ENCODE measurements around the gene ADGRB2.

The ADGRB2 gene

GRCh38 chr1:31762323-31762722, 1.8 kb downstream of the ADGRB2 start:
- DNase-seq = no peak

- DNase-seq = no peak
Measured at GRCh38 chr1:31761883-31762282, 2.3 kb downstream of the ADGRB2 start.

GRCh38 chr1:31760471-31761470, 3.4 kb downstream of the ADGRB2 start:
- peak; percentile 64 for DNase-seq

GRCh38 chr1:31759298-31760023, 4.7 kb downstream of the ADGRB2 start:
- no peak for DNase-seq

- DNase-seq = no peak
Measured at GRCh38 chr1:31758823-31759222, 5.3 kb downstream of the ADGRB2 start.

- no peak for DNase-seq
Measured at GRCh38 chr1:31757989-31758388, 6.2 kb downstream of the ADGRB2 start.

- DNase-seq = peak; percentile 40
Measured at GRCh38 chr1:31757204-31757679, 6.9 kb downstream of the ADGRB2 start.

GRCh38 chr1:31756578-31756977, 7.6 kb downstream of the ADGRB2 start:
- DNase-seq = no peak

GRCh38 chr1:31755850-31756492, 8.2 kb downstream of the ADGRB2 start:
- DNase-seq = no peak

- DNase-seq = no peak
Measured at GRCh38 chr1:31755197-31755611, 8.9 kb downstream of the ADGRB2 start.

- no peak for DNase-seq
Measured at GRCh38 chr1:31754397-31754796, 9.7 kb downstream of the ADGRB2 start.

GRCh38 chr1:31753707-31754349, 10.3 kb downstream of the ADGRB2 start:
- DNase-seq = peak; percentile 95

GRCh38 chr1:31752952-31753475, 11.1 kb downstream of the ADGRB2 start:
- no peak for DNase-seq

GRCh38 chr1:31752258-31752657, 11.9 kb downstream of the ADGRB2 start:
- DNase-seq = no peak

GRCh38 chr1:31751822-31752241, 12.3 kb downstream of the ADGRB2 start:
- DNase-seq = no peak

- no peak for DNase-seq
Measured at GRCh38 chr1:31750858-31751510, 13.2 kb downstream of the ADGRB2 start.

- no peak for DNase-seq
Measured at GRCh38 chr1:31749785-31750735, 14.1 kb downstream of the ADGRB2 start.

GRCh38 chr1:31748365-31748764, 15.8 kb downstream of the ADGRB2 start:
- no peak for DNase-seq

GRCh38 chr1:31747304-31747703, 16.8 kb downstream of the ADGRB2 start:
- DNase-seq = no peak

GRCh38 chr1:31746687-31747086, 17.5 kb downstream of the ADGRB2 start:
- no peak for DNase-seq

Data from COR-L47 (cell line).